Suppressor macrophage treated with lipopolysaccharide for 4 hours (primary cell): Measurements from ENCODE around the gene FNDC4.
A peak's percentile ranks its signal among the peaks of the same experiment; 100 is the strongest.
"Not testable (repeated sequence)": the region's sequence is repeated elsewhere in the genome, so short reads cannot be mapped to it uniquely, and the experiment has no call there.

Experiments used
- DNase-seq: peaks from one replicate; pipeline ENCODE4 v3.0.0-alpha.2; 2020

FNDC4 gene

GRCh38 chr2:27494944-27495554 lies at the start of gene FNDC4:
TSS of gene FNDC4 (minus strand) at chr2:27495200. CDS start at chr2:27494679, 521 bp downstream.
- DNase-seq: peak; percentile 14

DNA sequence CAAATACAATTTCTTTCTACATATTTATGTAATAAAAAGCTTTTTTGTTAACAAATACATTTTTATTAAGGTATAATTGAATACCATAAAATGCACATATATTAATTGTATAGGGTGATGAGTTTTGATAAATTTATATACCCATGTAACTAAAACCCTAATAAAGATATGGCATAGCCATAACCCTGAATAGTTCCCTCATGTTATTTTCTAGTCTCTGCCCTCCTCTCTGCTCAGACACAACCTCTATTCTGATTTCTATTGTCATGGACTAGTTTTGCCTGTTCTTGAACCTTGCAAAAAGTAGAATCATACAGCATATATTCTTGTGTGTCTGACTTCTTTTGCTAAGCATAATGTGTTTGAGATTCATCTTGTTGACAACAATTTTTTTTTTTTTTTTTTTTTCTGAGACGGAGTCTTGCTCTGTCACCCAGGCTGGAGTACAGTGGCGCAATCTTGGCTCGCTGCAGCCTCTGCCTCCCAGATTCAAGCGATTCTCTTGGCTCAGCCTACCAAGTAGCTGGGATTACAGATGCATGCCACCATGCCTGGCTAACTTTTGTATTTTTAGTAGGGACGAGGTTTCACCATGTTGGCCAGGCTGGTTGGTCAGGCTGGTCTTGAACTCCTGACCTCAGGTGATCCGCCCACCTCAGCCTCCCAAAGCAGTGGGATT lies 49.3 kb upstream of the FNDC4 start:
- DNase-seq: no peak

GRCh38 chr2:27539649-27540048 lies 44.6 kb upstream of the FNDC4 start:
- DNase-seq: not testable (repeated sequence)

GRCh38 chr2:27538839-27539450 lies 43.9 kb upstream of the FNDC4 start:
- not testable (repeated sequence) for DNase-seq

DNA sequence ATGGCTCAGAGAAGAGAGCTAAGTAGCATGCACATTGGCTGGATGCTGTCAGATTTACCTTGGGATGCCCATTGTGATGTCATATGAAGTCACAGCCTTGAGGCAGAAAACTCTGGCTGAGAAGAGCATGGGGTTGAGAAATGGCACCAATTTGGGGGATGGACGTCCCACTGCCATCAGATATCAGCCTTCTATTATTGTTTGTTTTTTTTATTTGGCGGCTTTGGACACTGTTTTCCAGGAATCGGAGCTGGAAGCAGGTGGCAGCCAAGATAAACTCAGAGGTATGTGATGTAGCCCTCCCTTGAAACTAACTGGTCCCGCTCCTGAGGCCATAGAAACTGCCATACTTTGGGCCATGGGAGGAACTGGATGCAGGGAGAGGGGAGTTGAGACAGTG lies 42.3 kb upstream of the FNDC4 start:
- DNase-seq: no peak

GRCh38 chr2:27531983-27532382 lies 37.0 kb upstream of the FNDC4 start:
- DNase-seq: no peak

DNA sequence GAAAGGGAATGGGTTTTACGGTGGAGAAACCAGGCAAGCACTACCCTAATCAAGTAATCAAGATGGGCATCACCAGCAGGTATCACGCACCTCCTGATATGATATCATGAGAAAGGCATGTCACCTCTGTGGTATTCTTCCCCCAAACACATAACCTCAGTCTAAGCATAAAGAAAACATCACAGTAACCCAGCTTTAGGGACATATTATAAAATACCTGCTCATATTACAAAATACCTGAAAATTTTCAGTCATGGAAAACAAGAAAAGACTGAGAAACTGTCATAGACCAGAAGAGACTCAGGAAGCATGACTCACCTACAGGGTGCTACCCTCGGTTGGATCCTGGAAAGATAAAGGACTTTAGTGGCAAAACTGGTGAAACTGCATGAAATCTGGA lies 32.2 kb upstream of the FNDC4 start:
- DNase-seq: no peak

- no peak for DNase-seq
Measured at GRCh38 chr2:27522400-27522945, 27.5 kb upstream of the FNDC4 start.

- DNase-seq: no peak
Measured at GRCh38 chr2:27520316-27520715, 25.3 kb upstream of the FNDC4 start.

DNA sequence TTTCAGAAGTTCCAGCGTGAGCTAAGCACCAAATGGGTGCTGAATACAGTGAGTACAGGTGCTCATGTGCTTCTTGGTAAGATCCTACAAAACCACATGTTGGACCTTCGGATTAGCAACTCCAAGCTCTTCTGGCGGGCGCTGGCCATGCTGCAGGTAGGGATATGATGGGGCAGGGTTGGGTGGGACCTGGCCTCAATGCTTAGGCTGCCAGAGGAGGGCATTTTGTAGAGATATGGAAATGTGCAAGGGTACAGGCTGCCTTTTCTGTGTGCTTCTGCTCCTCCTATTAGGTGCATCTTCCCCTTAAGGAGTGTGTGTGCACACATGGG lies 23.7 kb upstream of the FNDC4 start:
- DNase-seq: no peak

DNA sequence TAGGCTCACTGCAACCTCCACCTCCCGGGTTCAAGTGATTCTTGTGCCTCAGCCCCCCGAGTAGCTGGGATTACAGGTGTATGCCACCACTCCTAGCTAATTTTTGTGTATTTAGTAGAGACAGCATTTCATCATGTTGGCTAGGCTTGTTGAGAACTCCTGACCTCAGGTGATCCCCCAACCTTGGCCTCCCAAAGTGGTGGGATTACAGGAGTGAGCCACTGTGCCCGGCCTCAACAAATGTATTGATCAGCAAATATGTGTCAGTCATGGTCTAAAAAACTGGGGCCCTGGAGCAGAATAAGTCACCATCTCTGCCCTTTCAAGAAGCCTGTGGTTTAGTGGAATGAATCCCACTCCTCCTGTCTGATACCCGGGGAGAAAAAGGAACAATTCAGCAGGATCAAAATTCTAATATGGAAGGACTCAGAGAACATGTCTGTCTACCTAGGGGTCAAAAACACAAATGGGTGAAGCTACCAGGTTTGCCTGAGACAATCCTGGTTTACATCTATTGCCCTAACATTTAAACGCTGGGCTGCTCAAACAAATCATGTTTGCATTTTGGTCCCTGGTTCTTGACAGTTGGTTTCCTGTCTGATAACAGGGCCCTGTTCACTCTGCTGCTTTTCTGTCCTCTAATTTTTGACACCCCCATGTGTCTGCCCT lies 23.2 kb upstream of the FNDC4 start:
- DNase-seq: no peak

- no peak for DNase-seq
Measured at GRCh38 chr2:27509326-27509725, 14.3 kb upstream of the FNDC4 start.

DNA sequence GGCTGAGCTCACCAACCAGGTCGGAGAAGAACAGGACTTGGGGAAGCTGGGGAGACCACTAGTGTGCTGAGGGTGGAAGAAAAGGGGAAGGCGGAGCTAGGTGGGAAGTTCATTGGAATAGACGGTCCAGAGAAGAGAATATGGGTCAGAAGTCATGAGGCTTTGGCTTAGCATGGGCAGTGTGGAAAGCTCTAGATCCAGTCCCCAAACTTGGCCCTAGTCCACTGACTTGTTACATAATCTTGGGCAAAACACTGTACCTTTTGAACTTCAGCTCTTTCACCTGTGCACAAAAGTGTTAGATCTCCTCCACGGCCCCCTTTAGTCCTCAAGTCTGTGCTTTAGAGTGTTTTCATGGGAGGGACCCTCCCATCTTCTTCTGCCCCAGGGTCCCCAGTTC lies 12.3 kb upstream of the FNDC4 start:
- no peak for DNase-seq

GRCh38 chr2:27506587-27506986 lies 11.6 kb upstream of the FNDC4 start:
- DNase-seq: no peak

GRCh38 chr2:27502142-27502541 lies 7.1 kb upstream of the FNDC4 start:
- DNase-seq: no peak

DNA sequence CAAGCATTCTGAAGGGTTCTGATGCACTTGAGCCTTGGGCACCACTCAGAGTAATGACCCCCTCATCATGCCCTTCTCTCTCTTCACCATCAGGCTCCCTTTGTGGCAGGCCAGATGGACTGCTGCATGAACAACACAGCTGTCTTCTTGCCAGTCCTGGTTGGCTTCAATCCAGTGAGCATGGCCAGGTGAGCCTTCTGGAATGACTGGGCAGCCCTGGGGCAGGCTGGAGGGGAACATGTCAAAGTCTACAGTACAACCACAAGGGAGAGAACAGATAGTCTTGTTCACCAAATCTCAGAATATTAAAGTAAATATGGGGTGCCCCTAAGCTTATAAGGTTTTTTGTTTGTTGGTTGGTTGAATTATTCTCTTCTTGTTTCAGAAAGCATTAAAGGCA lies 6.0 kb upstream of the FNDC4 start:
- DNase-seq: no peak

GRCh38 chr2:27498975-27499374 lies 4.0 kb upstream of the FNDC4 start:
- DNase-seq: no peak

- DNase-seq: no peak
Measured at GRCh38 chr2:27497288-27497627, 2.3 kb upstream of the FNDC4 start.

- peak; percentile 64 for DNase-seq
Measured at GRCh38 chr2:27496357-27497287, 1.6 kb upstream of the FNDC4 start, which contains the start of gene GCKR. TSS of gene GCKR (plus strand) at chr2:27496839. CDS start at chr2:27496905, 66 bp downstream.

DNA sequence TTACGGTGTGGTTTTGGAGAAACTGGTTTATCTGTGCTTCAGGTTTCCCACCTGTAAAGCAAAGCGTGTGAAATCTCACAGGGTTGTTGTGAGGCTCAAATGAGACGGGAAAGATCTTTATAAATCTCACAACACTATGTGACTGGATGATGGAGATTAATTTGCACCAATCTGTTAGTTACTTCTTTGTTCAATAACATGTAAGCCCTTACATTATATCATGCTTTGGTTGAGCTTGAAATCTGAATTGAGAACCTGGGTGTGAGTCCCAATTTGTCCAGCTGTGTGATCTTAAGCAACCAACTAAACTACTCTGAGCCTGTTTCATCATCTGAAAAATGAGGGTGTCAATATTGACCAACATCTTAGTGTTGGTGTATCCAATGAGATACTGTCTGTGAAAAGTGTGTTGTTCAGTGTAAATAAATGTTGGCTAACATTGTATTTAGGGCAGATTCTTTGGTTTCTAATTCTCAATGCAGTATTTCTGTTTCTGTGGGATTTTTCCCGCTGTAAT lies 898 bp upstream of the FNDC4 start:
- DNase-seq: peak; percentile 6

GRCh38 chr2:27494284-27494943 lies 586 bp downstream of the FNDC4 start:
- DNase-seq: no peak

DNA sequence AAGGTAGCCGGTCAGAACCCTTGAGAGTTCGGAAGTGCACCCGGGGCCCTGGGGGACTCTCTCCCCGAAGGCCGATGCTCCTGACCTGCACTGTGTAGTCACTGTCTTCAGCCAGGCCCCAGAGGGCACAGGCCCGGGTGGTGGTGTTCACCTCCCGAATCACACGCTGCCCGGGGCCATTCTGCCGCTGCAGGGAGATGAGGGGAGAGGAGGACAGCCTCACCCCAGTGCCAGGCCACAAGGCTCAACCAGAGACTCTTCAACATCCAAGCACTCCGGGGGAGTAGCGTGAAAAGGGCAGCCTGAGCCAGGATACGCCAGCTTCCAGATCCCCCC lies 1.1 kb downstream of the FNDC4 start:
- DNase-seq: no peak
